CD4-positive, alpha-beta T cell treated with Interleukin-17A for 4 hours (primary cell): Measurements from ENCODE around the gene HOXD12.

Experiments used
- DNase-seq: peaks from one replicate; pipeline ENCODE4 v3.0.0-alpha.2; 2020; ENCODE audit warnings: mixed read lengths

Gene HOXD12

DNA sequence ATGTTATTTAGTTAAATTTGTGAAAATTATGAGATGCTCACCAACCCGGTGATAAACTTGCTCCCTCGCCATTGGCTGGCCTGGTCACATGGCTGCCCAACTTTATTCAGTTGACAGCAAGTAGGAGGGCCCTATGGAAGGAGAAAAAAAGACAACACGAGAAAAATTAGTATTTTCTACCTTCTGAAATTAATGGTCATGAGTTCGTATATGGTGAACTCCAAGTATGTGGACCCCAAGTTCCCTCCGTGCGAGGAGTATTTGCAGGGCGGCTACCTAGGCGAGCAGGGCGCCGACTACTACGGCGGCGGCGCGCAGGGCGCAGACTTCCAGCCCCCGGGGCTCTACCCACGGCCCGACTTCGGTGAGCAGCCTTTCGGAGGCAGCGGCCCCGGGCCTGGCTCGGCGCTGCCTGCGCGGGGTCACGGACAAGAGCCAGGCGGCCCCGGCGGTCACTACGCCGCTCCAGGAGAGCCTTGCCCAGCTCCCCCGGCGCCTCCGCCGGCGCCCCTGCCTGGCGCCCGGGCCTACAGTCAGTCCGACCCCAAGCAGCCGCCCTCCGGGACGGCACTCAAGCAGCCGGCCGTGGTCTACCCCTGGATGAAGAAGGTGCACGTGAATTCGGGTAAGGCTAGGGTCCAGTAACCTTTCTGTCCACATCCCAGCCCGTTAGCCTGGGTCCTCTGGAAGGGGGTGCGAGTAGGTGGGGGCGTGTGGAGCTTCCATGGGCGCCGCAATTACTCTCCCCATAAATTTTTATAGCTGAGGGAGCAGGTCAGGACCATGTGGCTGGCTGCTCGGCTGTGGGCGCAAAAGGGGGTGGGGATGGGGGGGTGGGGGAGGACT, 52.1 kb downstream of the HOXD12 start, which contains the start of gene HOXD4:
Gene HOXD4, plus strand, starts transcription at position 109 of the 846 bp plus-strand sequence. Its CDS starts 84 bp downstream, at position 193.
- no peak for DNase-seq
